ENCODE data around the gene ADAM22. TPM values are rescaled to one million over a fixed set of nuclear protein-coding genes. Genes with fewer than 3 reads are reported as not detected.
A peak's percentile ranks its signal among the peaks of the same experiment; 100 is the strongest.

The ADAM22 gene
- total and polyA plus RNA-seq, 12 donors = 0.19 to 3.7 (median 1.5) TPM

- no peaks in the 10 kb centered on the region for H3K9me3 ChIP-seq
- no peaks in the 10 kb centered on the region for H3K27me3 ChIP-seq
- peak overlapping the region; percentile 89 to 99 (median 94) for H3K4me3 ChIP-seq
- ATAC-seq (peak; percentile 28 to 62 (median 54)), DNase-seq (peak; percentile 25 to 44)
- intact Hi-C loops (cut with DNase I) = no loop called here
- H3K4me1 ChIP-seq = peaks cover 0 to 27% (median 23%) of the 10 kb centered on the region in 9 donors
- H3K27ac ChIP-seq = peak overlapping the region in 9 of 10 donors; percentile 85 to 97 (median 93)
- WGBS, 2 donors = 1% methylated on average over 27 of the region's 27 CpGs
- TF ChIP-seq CTCF (IDR thresholded peaks at IDR 0.05) = no peak
- peaks cover 0 to 38% (median 15%) of the 10 kb centered on the region in 9 donors for H3K36me3 ChIP-seq
Measured at GRCh38 chr7:88218836-88219605, 285.0 kb downstream of the ADAM22 start.

- intact Hi-C loops (cut with DNase I) = no loop called here
- ATAC-seq (peak; percentile 97 to 100 (median 98)), DNase-seq (peak; percentile 83 to 89)
- Histone ChIP-seq H3K9me3 (no peaks in the 10 kb centered on the region), H3K4me1 (peaks cover 0 to 27% (median 23%) of the 10 kb centered on the region in 9 donors), H3K27me3 (no peaks in the 10 kb centered on the region), H3K36me3 (peaks cover 0 to 27% (median 12%) of the 10 kb centered on the region in 9 donors), H3K27ac (peak within 1 kb of the TSS; percentile 74 to 97 (median 92)), H3K4me3 (peak within 1 kb of the TSS; percentile 89 to 99 (median 94))
- peak; percentile 72 to 98 (median 93) for TF ChIP-seq CTCF (IDR thresholded peaks at IDR 0.05)
- 0% methylated on average over 65 to 75 of the region's 75 CpGs for WGBS, 2 donors
Measured at GRCh38 chr7:88219781-88220747, 286.0 kb downstream of the ADAM22 start, which contains the start of gene SRI. Gene SRI (minus strand): TSS chr7:88220038. CDS start chr7:88220026, 12 bp downstream.

- DNase-seq (no peak), ATAC-seq (no peak)
- Histone ChIP-seq H3K9me3 (peaks cover 0 to 5% (median 0%) of the 10 kb centered on the region in 11 donors), H3K27ac (no peak overlapping the region), H3K27me3 (no peaks in the 10 kb centered on the region), H3K36me3 (no peaks in the 10 kb centered on the region), H3K4me1 (peaks cover 0 to 21% (median 12%) of the 10 kb centered on the region in 9 donors), H3K4me3 (no peak overlapping the region)
- no peak for TF ChIP-seq CTCF (IDR thresholded peaks at IDR 0.05)
- 96 to 99% methylated on average over 2 of the region's 2 CpGs for WGBS, 2 donors
- intact Hi-C loops (cut with DNase I) = no loop called here
Measured at GRCh38 chr7:88223265-88223664, 289.2 kb downstream of the ADAM22 start.

Data from heart right ventricle (tissue), 16 donors.